GM12878 (cell line): ENCODE results near the gene C3.

Experiments
- CHD4 ChIP-seq: fragments of 200-600 bp; sonication (generic); IDR thresholded peaks from 2 replicates; pipeline ENCODE4 v1.6.1; 2016; ENCODE audit warnings: mild to moderate bottlenecking
- SIN3A ChIP-seq: IDR thresholded peaks from 2 replicates; pipeline ENCODE4 v1.6.1; 2012; ENCODE audit warnings: low read depth, low read length, improper control_type of control experiment
- SP1 ChIP-seq: IDR thresholded peaks from one replicate; pipeline ENCODE4 v1.6.1; 2011; ENCODE audit warnings: low read depth, low read length

- TF ChIP-seq CHD4 (no peak), SIN3A (no peak), SP1 (no peak)
Measured at GRCh38 chr19:6693681-6694080, 26.8 kb downstream of the C3 start.
